GM18505 (cell line): ENCODE measurements around the gene RPA1.
"Not testable (repeated sequence)": the region's sequence is repeated elsewhere in the genome, so short reads cannot be mapped to it uniquely, and the experiment has no call there.

Source experiments
- ATAC-seq: cut with Tn5 transposase; IDR thresholded peaks from one replicate; pipeline ENCODE4 v1.9.1; 2021; ENCODE audit not compliant: unreplicated experiment
- POLR2A ChIP-seq: IDR thresholded peaks from 4 replicates; pipeline ENCODE4 v1.6.1; 2011; ENCODE audit warnings: borderline replicate concordance; ENCODE audit not compliant: insufficient read depth, insufficient read length; ENCODE audit errors: extremely low read depth

Gene RPA1

GRCh38 chr17:1878419-1879121 is 48.8 kb downstream of the RPA1 start:
- no peak for ATAC-seq
- no peak for TF ChIP-seq POLR2A

- no peak for ATAC-seq
- no peak for TF ChIP-seq POLR2A
Measured at GRCh38 chr17:1880851-1881630, 51.2 kb downstream of the RPA1 start.

GRCh38 chr17:1882836-1883235 is 53.0 kb downstream of the RPA1 start:
- TF ChIP-seq POLR2A = no peak
- ATAC-seq = no peak

DNA sequence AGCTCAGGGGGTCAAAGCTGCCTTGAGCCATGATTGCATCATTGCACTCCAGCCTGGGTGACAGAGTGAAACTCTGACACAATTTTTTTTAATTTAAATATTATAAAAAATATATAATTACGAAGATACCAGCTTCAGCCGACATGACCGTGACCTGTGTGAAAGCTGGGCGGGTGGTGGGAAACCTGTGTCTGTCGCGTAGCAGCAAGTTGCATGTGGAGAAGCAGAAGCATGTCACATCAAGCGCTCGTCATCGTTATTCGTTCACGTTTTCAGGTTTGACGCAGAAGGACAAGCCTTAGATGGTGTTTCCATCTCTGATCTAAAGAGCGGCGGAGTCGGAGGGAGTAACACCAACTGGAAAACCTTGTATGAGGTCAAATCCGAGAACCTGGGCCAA is 53.7 kb downstream of the RPA1 start:
- TF ChIP-seq POLR2A = no peak
- ATAC-seq = no peak

DNA sequence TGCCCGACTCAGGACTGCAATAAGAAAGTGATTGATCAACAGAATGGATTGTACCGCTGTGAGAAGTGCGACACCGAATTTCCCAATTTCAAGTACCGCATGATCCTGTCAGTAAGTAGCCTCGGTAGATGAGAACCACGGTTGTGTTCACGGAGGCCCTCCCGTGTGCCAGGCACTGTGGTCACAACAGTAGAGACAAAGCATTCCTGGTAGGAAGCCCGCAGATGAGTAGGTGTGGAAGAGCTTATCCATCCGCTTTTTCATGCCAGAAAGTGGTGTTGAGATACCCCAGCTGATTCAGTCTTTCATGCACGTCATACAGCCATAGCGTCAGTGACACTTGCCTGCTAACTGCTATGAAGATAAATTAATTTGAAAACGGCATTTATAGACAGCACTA is 58.9 kb downstream of the RPA1 start:
- no peak for TF ChIP-seq POLR2A
- ATAC-seq = no peak

DNA sequence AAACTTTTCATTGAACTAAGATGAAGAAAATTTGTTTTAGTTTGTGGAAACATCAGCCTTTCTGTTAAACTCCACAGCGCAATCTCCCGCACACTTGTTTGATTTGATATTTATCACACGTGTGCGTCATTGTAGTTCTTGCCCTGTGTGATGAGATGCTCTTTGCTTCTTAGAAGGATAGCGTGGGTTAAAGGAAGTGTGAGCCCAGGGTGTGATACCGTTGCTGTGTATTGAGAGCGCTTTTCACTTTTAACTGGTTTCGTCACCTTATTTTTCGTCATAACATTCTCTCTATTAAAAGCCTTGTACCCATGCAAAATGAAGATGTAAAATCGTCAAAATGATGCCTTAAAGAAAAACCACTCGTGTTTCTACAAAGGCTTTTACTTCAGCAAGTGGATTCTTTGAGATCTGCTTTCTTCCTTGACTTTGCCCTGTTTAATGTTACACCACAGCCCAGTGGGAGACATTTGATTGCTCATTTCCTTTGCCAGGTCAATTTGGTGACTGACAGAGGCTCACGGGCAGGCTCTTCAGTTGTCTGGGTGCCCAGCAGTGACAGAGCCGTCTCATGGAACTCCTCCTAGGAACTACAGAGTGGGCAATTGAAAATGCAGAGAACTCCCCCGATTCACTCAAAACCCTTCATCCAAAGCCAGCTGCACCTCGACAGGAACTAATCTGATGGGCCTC is 61.1 kb downstream of the RPA1 start:
- ATAC-seq = no peak

DNA sequence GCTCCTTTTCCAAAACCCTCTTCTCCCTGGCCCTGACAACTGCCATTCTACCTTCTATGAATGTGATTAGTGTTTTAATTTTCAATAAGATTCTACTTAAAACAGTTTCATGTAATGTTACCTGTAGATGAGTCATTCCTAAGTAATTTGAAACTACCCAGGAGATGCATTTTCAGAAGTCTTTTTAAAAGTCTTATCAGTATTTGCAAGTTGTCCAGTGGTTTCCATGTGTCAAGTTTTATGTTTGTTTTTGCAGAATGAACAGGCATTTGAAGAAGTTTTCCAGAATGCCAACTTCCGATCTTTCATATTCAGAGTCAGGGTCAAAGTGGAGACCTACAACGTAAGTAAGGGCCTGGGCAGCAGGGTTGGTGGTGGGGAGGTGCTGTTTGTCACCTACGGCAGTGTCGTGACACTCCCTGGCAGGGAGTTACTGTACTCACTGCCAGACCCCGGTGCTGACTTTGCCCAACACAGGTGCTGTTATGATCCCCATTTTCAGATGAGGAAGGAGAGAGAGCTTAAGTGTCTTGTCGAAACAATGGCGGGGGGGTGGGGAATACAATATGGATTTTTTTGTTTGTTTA is 65.0 kb downstream of the RPA1 start:
- ATAC-seq = no peak
- TF ChIP-seq POLR2A = no peak

More for the DNA sequence above, 61.1 kb downstream of the RPA1 start:
- TF ChIP-seq POLR2A = no peak

GRCh38 chr17:1895479-1895878 is 65.7 kb downstream of the RPA1 start:
- not testable (repeated sequence) for ATAC-seq

DNA sequence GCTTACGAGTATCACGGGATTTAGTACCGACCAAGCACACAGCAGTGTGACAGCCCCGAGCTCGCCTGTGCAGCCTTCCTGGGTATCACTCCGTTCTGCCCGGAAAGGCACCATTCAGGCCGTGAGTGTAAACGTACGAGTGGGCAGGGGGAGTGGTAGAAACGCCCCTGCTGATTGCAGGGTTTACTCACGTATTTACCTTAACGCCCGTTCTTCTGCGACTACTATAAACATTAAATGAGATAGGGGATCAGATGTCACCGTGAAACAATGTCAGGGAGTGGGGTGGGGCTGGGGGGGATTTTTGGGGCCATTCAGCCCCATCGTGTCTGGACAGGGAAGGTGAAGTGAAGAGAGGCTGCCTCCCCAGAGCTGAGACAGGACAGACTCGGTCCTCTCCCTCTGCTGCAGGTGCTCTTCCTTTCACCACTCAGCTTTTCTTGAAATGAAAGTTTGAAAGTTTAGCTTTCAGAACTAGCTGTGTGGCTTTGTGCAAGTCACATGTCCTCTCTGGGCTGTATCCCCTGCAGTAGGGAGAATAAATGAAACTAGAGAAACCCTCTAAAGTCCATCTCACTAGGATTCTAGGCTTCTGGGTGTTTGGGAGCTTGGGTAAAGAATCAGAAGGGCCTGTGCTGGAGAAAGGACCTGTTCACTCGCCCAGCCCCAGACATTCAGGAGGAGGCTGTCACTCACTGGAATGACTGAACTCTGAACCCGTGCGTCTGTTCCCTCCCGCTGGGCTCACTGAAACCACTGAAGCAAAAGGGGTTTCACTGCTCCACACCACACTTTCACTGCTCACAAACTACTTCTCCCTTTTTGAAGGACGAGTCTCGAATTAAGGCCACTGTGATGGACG is 66.7 kb downstream of the RPA1 start:
- no peak for TF ChIP-seq POLR2A
- ATAC-seq = no peak

- no peak for ATAC-seq
- TF ChIP-seq POLR2A = no peak
Measured at GRCh38 chr17:1897105-1897656, 67.4 kb downstream of the RPA1 start.

DNA sequence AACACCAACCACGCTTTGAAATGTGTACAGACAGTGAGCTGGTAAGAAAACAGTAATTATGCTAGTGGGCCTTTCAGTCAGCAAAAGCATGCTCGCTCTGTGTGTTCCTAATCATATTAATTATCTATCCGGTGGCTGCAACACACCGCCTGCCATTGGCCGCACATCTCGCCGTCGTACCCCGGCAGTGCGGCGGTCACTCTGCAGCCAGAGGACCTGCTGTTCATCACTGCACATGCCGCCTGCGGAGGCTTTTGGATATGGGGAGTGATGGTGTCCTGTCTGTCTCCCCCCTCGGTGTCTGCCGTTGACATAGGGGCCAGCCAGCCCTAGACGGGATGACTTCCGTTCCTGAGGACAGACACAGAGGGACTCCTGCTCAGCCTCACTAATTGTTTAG is 68.5 kb downstream of the RPA1 start:
- ATAC-seq = no peak
- no peak for TF ChIP-seq POLR2A

GRCh38 chr17:1898872-1899271 is 69.1 kb downstream of the RPA1 start:
- ATAC-seq = no peak
- no peak for TF ChIP-seq POLR2A
